PC-9 (cell line): ENCODE measurements around the gene SERTAD3. TPM values are rescaled to one million over a fixed set of nuclear protein-coding genes. Genes with fewer than 3 reads are reported as not detected.

Experiments used
- BruUV-seq: library from RNA; stranded (reverse); fragments of 400-500 nt; replicated peaks from 2 replicates; lab custom pipeline; 2021; lab: Mats Ljungman, UMichigan
- CTCF ChIA-PET: fragments of 300-600 bp; sonication (Branson Sonifier 250); formaldehyde crosslinking; loops from one replicate; lab custom pipeline; 2022; ENCODE audit warnings: antibody characterized with exemption; lab: Charles Lee
- POLR2A ChIA-PET: fragments of 300-600 bp; sonication (Branson Sonifier 250); formaldehyde crosslinking; loops from one replicate; lab custom pipeline; 2022; ENCODE audit warnings: antibody characterized with exemption; ENCODE audit not compliant: unreplicated experiment; lab: Charles Lee
- DNase-seq, 2 experiments: peaks; one replicate each; pipeline versions ENCODE4 v3.0.0 to v3.0.0-alpha.2; 2015 to 2022; ENCODE audit warnings: mixed read lengths in 1 of 2
- H2AFZ ChIP-seq: fragments of 200-600 bp; sonication (generic); 2 replicates; pipeline ENCODE4 v1.8.1; 2017; ENCODE audit warnings: antibody characterized with exemption
- H3F3A ChIP-seq: fragments of 200-600 bp; sonication (generic); 2 replicates; pipeline ENCODE4 v1.8.1; 2017; ENCODE audit warnings: antibody characterized with exemption, mild to moderate bottlenecking, low read depth; ENCODE audit not compliant: insufficient read depth
- H3K27ac ChIP-seq: fragments of 200-600 bp; sonication (generic); 2 replicates; pipeline ENCODE4 v1.6.1; 2016; ENCODE audit warnings: mixed run types
- H3K27me3 ChIP-seq: fragments of 200-600 bp; sonication (generic); 2 replicates; pipeline ENCODE4 v1.6.1; 2016; ENCODE audit warnings: low read depth, mixed run types; ENCODE audit not compliant: insufficient read depth
- H3K36me3 ChIP-seq: fragments of 200-600 bp; sonication (generic); 2 replicates; pipeline ENCODE4 v1.6.1; 2016; ENCODE audit warnings: low read depth, mixed run types
- H3K4me1 ChIP-seq: fragments of 200-600 bp; sonication (generic); replicated peaks from 2 replicates; pipeline ENCODE4 v1.6.1; 2016; ENCODE audit warnings: mixed run types; ENCODE audit not compliant: insufficient read depth
- H3K4me2 ChIP-seq: fragments of 200-600 bp; sonication (generic); 2 replicates; pipeline ENCODE4 v1.6.1; 2017; ENCODE audit warnings: mixed run types
- H3K4me3 ChIP-seq: fragments of 200-600 bp; sonication (generic); 2 replicates; pipeline ENCODE4 v1.6.1; 2016; ENCODE audit warnings: mixed run types
- H3K79me2 ChIP-seq: fragments of 200-600 bp; sonication (generic); 2 replicates; pipeline ENCODE4 v1.6.1; 2017; ENCODE audit warnings: low read depth, mixed run types
- H3K9me2 ChIP-seq: fragments of 200-600 bp; sonication (generic); 2 replicates; pipeline ENCODE4 v1.8.1; 2017; ENCODE audit warnings: mild to moderate bottlenecking; ENCODE audit not compliant: insufficient read depth
- H3K9me3 ChIP-seq: fragments of 200-600 bp; sonication (generic); 2 replicates; pipeline ENCODE4 v1.8.1; 2016; ENCODE audit warnings: low read depth; ENCODE audit not compliant: insufficient read depth
- H4K20me1 ChIP-seq: fragments of 200-600 bp; sonication (generic); 2 replicates; pipeline ENCODE4 v1.8.1; 2017; ENCODE audit not compliant: insufficient read depth
- CTCF ChIP-seq: fragments of 200-600 bp; sonication (generic); conservative IDR thresholded peaks from 2 replicates; pipeline ENCODE4 v1.6.1; 2017; ENCODE audit warnings: mixed run types, antibody characterized with exemption, mild to moderate bottlenecking, moderate library complexity
- EZH2 ChIP-seq: fragments of 200-600 bp; sonication (generic); IDR thresholded peaks from 2 replicates; pipeline ENCODE4 v1.8.0; 2017; ENCODE audit warnings: antibody characterized with exemption, low read depth
- intact Hi-C: fragments of 100-400 bp; cut with micrococcal nuclease; formaldehyde crosslinking; loops from one replicate; pipeline ENCODE4 v1.10.0; 2022; ENCODE audit not compliant: unreplicated experiment
- total RNA-seq: library from RNA; stranded (reverse); gene quantifications from 2 replicates; pipeline ENCODE4 v1.2.3, GENCODE V29; 2021

SERTAD3 gene
- total RNA-seq, 1 experiment from 2014 or later: 41.4 TPM

- H4K20me1 ChIP-seq: peaks cover 18% of the 10 kb centered on the region
- peak in 1 of 2 experiments; percentile 70 for DNase-seq
- no peaks in the 10 kb centered on the region for H3K9me2 ChIP-seq
- H3K27ac ChIP-seq: no peak overlapping the region
- H3K27me3 ChIP-seq: no peaks in the 10 kb centered on the region
- no peak for TF ChIP-seq CTCF
- no peak for TF ChIP-seq EZH2
- no peak overlapping the region for H3K4me3 ChIP-seq
- no peaks in the 10 kb centered on the region for H3K9me3 ChIP-seq
- BruUV-seq: no TSS peak
- H3K4me1 ChIP-seq: peaks cover 12% of the 10 kb centered on the region
- peaks cover 32% of the 10 kb centered on the region; the same call in 1 of the 2 replicates for H3F3A ChIP-seq
- H2AFZ ChIP-seq: no peak overlapping the region
- POLR2A ChIA-PET: interaction anchor here (0.6 kb wide), 1 partner anchor 13 kb away, joined by 3 read pairs; no protein-coding TSS in a partner anchor
- intact Hi-C loops: no loop called here
- H3K4me2 ChIP-seq: no peak overlapping the region
- CTCF ChIA-PET: interaction anchor here (0.6 kb wide), 1 partner anchor 158 kb away, joined by 3 read pairs; no protein-coding TSS in a partner anchor
- peaks cover 30% of the 10 kb centered on the region for H3K79me2 ChIP-seq
- H3K36me3 ChIP-seq: peaks cover 6% of the 10 kb centered on the region; the same call in 1 of the 2 replicates
These were observed 1.7 kb upstream of the SERTAD3 start for GRCh38 chr19:40445780-40446262.

GRCh38 chr19:40444825-40445312, 734 bp upstream of the SERTAD3 start:
- TSS peak; percentile 95 for BruUV-seq
- ChIA-PET CTCF (interaction anchor here (0.6 kb wide), 2 partner anchors 21 to 159 kb away, joined by 3 read pairs; partner anchors contain the start of gene BLVRB), POLR2A (interaction anchor here (0.5 to 0.7 kb wide), 3 partner anchors 96 to 985 kb away, joined by 3 to 12 read pairs (median 6); partner anchors contain the start of gene PLD3)

More at GRCh38 chr19:40444825-40445312, 734 bp upstream of the SERTAD3 start:
- peak overlapping the region; percentile 75 for H3K4me3 ChIP-seq
- peaks cover 12% of the 10 kb centered on the region for H3K4me1 ChIP-seq
- H3K9me2 ChIP-seq: no peaks in the 10 kb centered on the region
- DNase-seq: no peak
- peaks cover 40% of the 10 kb centered on the region; the same call in 1 of the 2 replicates for H3F3A ChIP-seq
- H3K9me3 ChIP-seq: no peaks in the 10 kb centered on the region
- peak overlapping the region; percentile 83 for H2AFZ ChIP-seq
- H3K27me3 ChIP-seq: no peaks in the 10 kb centered on the region
- H3K27ac ChIP-seq: peak overlapping the region; percentile 48
- TF ChIP-seq CTCF (no peak), EZH2 (no peak)
- H3K79me2 ChIP-seq: peaks cover 30% of the 10 kb centered on the region
- peaks cover 6% of the 10 kb centered on the region; the same call in 1 of the 2 replicates for H3K36me3 ChIP-seq
- H4K20me1 ChIP-seq: peaks cover 20% of the 10 kb centered on the region
- intact Hi-C loops: loop anchor here (1.0 to 5.0 kb wide), 4 partner anchors 19 to 98 kb away; partner anchors contain the start of genes C19orf47 and PLD3
- H3K4me2 ChIP-seq: peak overlapping the region; percentile 86
